GM21447 (cell line): ENCODE measurements around the gene SH3BP2.
A peak's percentile ranks its signal among the peaks of the same experiment; 100 is the strongest.

Source experiments
- ATAC-seq: cut with Tn5 transposase; IDR thresholded peaks from one replicate; pipeline ENCODE4 v1.9.1; 2021; ENCODE audit not compliant: unreplicated experiment

The SH3BP2 gene

DNA sequence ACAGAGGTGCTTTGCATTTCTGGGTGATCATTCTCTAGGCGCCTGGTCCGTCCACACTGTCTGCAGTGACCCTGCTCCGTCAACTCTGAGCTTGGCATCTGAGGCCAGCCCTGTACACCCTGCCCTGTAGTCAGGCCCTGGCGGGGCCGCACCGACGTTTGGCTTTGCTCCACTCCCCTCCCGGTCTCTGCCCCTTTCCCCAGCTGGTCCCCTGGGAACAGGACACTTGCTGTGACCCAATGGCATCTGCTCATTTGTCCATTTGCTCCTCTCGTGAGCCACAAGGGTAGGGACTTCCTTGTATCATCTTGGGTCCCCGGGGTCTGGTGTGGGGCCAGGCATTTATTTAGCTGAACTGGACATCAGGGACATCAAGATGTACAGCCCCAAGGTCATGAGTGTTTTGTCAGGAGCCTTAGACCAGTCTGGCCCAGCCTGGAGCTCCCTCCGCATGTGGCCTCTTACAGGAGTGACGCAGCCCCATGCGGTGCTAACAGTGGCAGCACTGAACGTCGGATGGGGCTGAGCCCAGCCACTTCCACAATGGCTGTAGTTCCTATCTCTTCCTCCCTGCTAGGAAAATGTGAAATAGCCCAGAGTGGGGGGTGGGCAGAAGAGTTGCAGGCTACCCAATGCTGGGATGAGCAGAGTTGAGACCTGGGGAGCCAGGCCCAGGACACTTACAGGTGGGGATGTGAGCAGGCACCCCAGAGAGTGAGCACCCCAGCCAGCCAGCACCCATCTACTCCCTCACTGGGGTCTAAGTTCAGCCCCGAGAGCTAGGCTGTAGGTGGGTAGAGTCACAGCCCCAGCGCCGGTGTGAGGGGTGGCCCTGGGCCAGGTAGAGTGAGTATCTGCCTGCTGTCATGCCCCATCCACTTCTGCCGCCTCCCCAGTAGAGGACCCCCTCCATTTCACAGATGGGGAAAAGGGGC is 2.0 kb upstream of the SH3BP2 start:
- no peak for ATAC-seq

DNA sequence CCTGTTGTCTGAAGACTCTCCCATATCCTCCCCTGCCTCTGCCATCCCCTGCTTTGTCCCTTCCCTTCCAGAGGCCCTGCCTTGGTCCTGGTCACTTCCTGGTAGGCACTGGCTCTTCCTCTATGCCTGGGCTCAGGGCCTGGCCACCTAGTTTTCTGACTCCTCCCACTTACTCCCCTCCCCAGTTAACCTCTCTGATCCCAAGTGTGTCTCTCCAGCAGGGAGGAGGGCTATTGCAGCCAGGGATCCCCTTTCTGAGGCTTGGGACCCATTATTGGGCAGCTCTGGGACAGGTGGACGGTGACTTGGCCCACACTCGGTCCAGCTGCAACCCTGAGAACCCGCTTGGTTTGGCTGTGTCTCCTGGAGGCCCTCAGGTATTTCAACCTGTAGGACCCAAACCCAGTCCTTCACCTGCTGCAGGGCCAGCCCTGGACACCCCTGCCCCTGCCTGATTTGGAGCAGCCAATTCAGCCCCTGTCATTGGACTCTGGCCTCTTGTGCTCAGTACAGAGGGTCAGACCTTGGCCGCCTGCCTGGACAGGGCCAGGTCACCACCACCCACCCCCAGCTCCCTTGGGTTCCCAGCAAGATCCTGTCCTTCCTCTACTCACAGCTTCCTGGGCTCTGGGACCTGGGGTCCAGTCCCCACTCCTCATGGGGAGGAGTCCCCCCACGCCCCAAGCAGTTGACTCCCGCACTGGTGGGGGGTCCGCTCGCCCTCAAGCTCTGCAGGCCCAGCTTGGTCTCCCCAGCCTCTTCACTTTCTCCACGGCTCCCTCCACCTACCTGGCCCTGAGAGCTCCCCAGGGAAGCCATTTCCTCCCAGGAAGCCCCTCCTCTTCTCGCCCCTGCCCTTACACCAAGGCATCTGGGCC is 1.1 kb upstream of the SH3BP2 start:
- no peak for ATAC-seq

GRCh38 chr4:2792396-2792710 is 532 bp upstream of the SH3BP2 start:
- ATAC-seq, result no peak

- ATAC-seq, result no peak
Measured at GRCh38 chr4:2793586-2794485, 951 bp downstream of the SH3BP2 start.

DNA sequence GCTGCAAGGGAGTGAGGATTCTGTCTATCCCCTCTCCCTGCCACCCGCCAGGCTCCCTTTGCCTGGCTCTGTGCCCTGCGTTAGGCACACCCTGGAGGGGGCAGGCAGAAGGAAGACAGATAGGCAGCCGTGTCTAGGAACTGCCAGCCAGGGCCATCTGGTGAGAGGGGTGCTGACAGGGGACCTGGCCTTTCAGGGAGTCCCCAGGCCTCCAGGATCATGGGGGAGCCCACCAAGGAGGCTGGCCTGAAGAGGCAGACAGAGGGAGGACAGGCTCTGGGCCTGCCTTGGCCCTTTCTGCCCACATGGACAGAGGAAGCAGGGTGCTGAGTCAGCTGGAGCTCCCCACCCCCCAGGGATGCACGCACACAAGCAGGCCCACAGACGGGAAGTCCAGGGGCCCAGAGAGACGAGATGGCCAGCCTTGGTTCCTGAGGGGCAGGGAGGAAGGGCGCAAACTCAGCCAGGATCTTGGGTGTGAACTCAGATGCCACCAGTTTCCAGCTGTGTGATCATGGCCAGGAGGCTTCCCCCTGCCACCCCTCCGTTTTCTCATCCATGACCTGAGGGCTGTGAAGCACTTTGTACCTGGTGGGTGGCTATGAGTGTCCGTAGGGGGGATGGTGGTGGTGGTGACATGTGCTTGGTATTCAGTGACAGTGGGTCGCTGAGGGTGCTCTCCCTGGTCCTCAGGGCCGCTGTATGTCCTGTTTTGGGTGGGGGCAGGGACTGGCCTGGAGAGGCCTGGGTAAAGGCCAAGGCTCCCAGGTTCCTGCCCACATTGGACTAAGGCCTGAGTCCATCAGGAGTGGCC is 1.8 kb downstream of the SH3BP2 start:
- no peak for ATAC-seq

- no peak for ATAC-seq
Measured at GRCh38 chr4:2795300-2795892, 2.5 kb downstream of the SH3BP2 start.

- ATAC-seq, result no peak
Measured at GRCh38 chr4:2795893-2796848, 3.3 kb downstream of the SH3BP2 start.

- ATAC-seq, result no peak
Measured at GRCh38 chr4:2796849-2797544, 4.1 kb downstream of the SH3BP2 start.

GRCh38 chr4:2797545-2798305 is 4.8 kb downstream of the SH3BP2 start:
- no peak for ATAC-seq

GRCh38 chr4:2798399-2799223 is 5.7 kb downstream of the SH3BP2 start:
- peak; percentile 51 for ATAC-seq

- ATAC-seq, result no peak
Measured at GRCh38 chr4:2799224-2799911, 6.5 kb downstream of the SH3BP2 start.

- no peak for ATAC-seq
Measured at GRCh38 chr4:2799971-2800690, 7.2 kb downstream of the SH3BP2 start.

GRCh38 chr4:2800691-2801596 is 8.1 kb downstream of the SH3BP2 start:
- ATAC-seq, result peak; percentile 38
